A673 (cell line): ENCODE measurements around the gene DIPK1A. TPM values are rescaled to one million over a fixed set of nuclear protein-coding genes. Genes with fewer than 3 reads are reported as not detected.

Experiments
- BruUV-seq: library from RNA; stranded (reverse); fragments of 400-500 nt; replicated peaks from 2 replicates; lab custom pipeline; 2021; lab: Mats Ljungman, UMichigan
- CTCF ChIA-PET: fragments of 300-600 bp; sonication (Branson Sonifier 250); formaldehyde crosslinking; loops from one replicate; lab custom pipeline; 2022; ENCODE audit warnings: antibody characterized with exemption; lab: Charles Lee
- POLR2A ChIA-PET: fragments of 300-600 bp; sonication (Branson Sonifier 250); formaldehyde crosslinking; loops from one replicate; lab custom pipeline; 2022; ENCODE audit warnings: antibody characterized with exemption; ENCODE audit not compliant: low non-redundant PET; lab: Charles Lee
- DNase-seq: peaks from one replicate; pipeline ENCODE4 v3.0.0-alpha.2; 2015; ENCODE audit warnings: low spot score
- H3K27ac ChIP-seq: fragments of 200-600 bp; sonication (generic); 2 replicates; pipeline ENCODE4 v1.5.1; 2016; ENCODE audit warnings: mixed run types, low read depth, mild to moderate bottlenecking, mixed read lengths, antibody characterized with exemption, low read length; ENCODE audit not compliant: poor library complexity, severe bottlenecking
- H3K27me3 ChIP-seq: fragments of 200-600 bp; sonication (generic); replicated peaks from 2 replicates; pipeline ENCODE4 v1.6.1; 2017; ENCODE audit warnings: mixed run types, low read depth, mild to moderate bottlenecking, mixed read lengths, antibody characterized with exemption, low read length; ENCODE audit not compliant: insufficient read depth, poor library complexity
- H3K36me3 ChIP-seq: fragments of 200-600 bp; sonication (generic); 2 replicates; pipeline ENCODE4 v1.6.1; 2016; ENCODE audit warnings: mixed run types, mild to moderate bottlenecking, mixed read lengths, antibody characterized with exemption, low read length; ENCODE audit not compliant: insufficient read depth, poor library complexity, severe bottlenecking
- H3K4me1 ChIP-seq: fragments of 200-600 bp; sonication (generic); 2 replicates; pipeline ENCODE4 v1.6.1; 2017; ENCODE audit warnings: mixed run types, mild to moderate bottlenecking, mixed read lengths, antibody characterized with exemption, low read length; ENCODE audit not compliant: insufficient read depth, poor library complexity, severe bottlenecking
- H3K4me3 ChIP-seq: fragments of 200-600 bp; sonication (generic); 2 replicates; pipeline ENCODE4 v1.5.1; 2016; ENCODE audit warnings: low read depth, mixed run types, mild to moderate bottlenecking, mixed read lengths, low read length; ENCODE audit not compliant: poor library complexity, severe bottlenecking
- H3K9me3 ChIP-seq: fragments of 200-600 bp; sonication (generic); 2 replicates; pipeline ENCODE4 v1.6.1; 2016; ENCODE audit warnings: mixed run types, low read depth, mild to moderate bottlenecking, mixed read lengths, antibody characterized with exemption, low read length; ENCODE audit not compliant: poor library complexity, severe bottlenecking
- CTCF ChIP-seq: fragments of 300-800, 200-600 bp; sonication (generic); conservative IDR thresholded peaks from 2 replicates; pipeline ENCODE4 v1.5.1; 2017; ENCODE audit warnings: low read depth, mild to moderate bottlenecking, antibody characterized with exemption, low read length, moderate library complexity, mixed read lengths
- EZH2 ChIP-seq: fragments of 200-600 bp; sonication (generic); IDR thresholded peaks from 2 replicates; pipeline ENCODE4 v1.6.1; 2017; ENCODE audit warnings: borderline replicate concordance, low read depth, mild to moderate bottlenecking, mixed read lengths, antibody characterized with exemption, low read length; ENCODE audit not compliant: poor library complexity, severe bottlenecking
- intact Hi-C: fragments of 100-400 bp; cut with micrococcal nuclease; formaldehyde crosslinking; loops from one replicate; pipeline ENCODE4 v1.10.0; 2022; ENCODE audit not compliant: unreplicated experiment
- total RNA-seq: library from RNA; stranded (reverse); gene quantifications from 2 replicates; pipeline ENCODE4 v1.2.3, GENCODE V29; 2021

The DIPK1A gene
- total RNA-seq, 1 experiment from 2014 or later, result 10.9 TPM

GRCh38 chr1:92805216-92805615 lies 156.0 kb downstream of the DIPK1A start:
- intact Hi-C loops, result no loop called here
- CTCF ChIA-PET, result no interaction called here

GRCh38 chr1:92804721-92805201 lies 156.5 kb downstream of the DIPK1A start:
- H3K27me3 ChIP-seq, result no peaks in the 10 kb centered on the region
- CTCF ChIA-PET, result no interaction called here
- H3K9me3 ChIP-seq, result no peaks in the 10 kb centered on the region
- no peak overlapping the region for H3K27ac ChIP-seq
- DNase-seq, result peak; percentile 84
- intact Hi-C loops, result no loop called here
- H3K4me3 ChIP-seq, result no peak overlapping the region
- no TSS peak for BruUV-seq
- H3K36me3 ChIP-seq, result no peaks in the 10 kb centered on the region
- no peak for TF ChIP-seq EZH2
- no peak for TF ChIP-seq CTCF
- POLR2A ChIA-PET, result no interaction called here
- no peaks in the 10 kb centered on the region for H3K4me1 ChIP-seq

More at GRCh38 chr1:92805216-92805615, 156.0 kb downstream of the DIPK1A start:
- H3K27ac ChIP-seq, result no peak overlapping the region
- no peaks in the 10 kb centered on the region for H3K36me3 ChIP-seq
- TF ChIP-seq CTCF, result no peak
- TF ChIP-seq EZH2, result no peak
- DNase-seq, result no peak
- H3K9me3 ChIP-seq, result no peaks in the 10 kb centered on the region
- H3K4me1 ChIP-seq, result no peaks in the 10 kb centered on the region
- H3K4me3 ChIP-seq, result no peak overlapping the region
- no TSS peak for BruUV-seq
- H3K27me3 ChIP-seq, result no peaks in the 10 kb centered on the region
- POLR2A ChIA-PET, result no interaction called here

- no peak overlapping the region for H3K27ac ChIP-seq
- BruUV-seq, result no TSS peak
- TF ChIP-seq EZH2, result no peak
- no peak for TF ChIP-seq CTCF
- no peaks in the 10 kb centered on the region for H3K4me1 ChIP-seq
- CTCF ChIA-PET, result no interaction called here
- no peaks in the 10 kb centered on the region for H3K36me3 ChIP-seq
- H3K9me3 ChIP-seq, result no peaks in the 10 kb centered on the region
- POLR2A ChIA-PET, result no interaction called here
- no peak for DNase-seq
- no peaks in the 10 kb centered on the region for H3K27me3 ChIP-seq
- intact Hi-C loops, result no loop called here
- no peak overlapping the region for H3K4me3 ChIP-seq
Observed at GRCh38 chr1:92803140-92803887, 157.9 kb downstream of the DIPK1A start.
